Epidermal melanocyte (primary cell): ENCODE results near the gene TNFRSF1A.

Experiments
- DNase-seq: peaks from one replicate; pipeline ENCODE4 v3.0.0; 2011; ENCODE audit warnings: low spot score; ENCODE audit not compliant: insufficient read length

TNFRSF1A gene

DNA sequence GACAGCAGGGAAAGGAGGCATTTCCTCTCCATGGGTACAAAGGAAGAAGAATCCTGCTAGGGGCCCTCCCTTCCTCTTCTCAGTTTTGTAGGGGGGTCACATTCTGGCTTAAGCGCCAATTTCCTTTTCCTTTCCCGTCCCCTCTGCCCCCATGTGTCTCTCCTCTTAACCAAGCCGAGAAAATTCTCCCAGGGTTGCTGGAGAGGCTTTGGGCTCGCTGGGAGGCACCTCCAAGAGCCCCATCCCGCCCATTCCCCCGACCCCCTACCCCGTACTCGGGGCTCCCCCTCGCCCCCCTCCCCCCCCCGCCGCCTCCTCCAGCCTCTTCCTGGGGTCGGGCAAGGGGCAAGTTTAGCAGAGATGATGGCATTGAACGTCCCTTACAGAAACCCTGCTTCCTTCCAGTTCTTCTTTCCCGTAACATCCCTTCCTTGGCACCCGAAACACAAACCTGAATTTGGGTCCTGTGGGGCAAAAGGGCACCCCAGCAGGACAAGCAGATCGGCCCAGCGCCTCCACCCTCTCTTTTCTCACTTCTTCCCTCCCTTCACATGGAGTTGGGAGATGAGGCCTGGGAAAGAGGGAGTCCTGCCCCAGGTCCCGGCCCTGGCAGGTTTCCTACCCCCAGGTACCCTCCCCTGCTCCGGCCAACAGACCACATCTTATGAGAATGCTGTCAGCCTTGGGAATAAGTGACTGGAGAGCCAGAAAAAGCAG is 17.7 kb downstream of the TNFRSF1A start:
- DNase-seq, result no peak

DNA sequence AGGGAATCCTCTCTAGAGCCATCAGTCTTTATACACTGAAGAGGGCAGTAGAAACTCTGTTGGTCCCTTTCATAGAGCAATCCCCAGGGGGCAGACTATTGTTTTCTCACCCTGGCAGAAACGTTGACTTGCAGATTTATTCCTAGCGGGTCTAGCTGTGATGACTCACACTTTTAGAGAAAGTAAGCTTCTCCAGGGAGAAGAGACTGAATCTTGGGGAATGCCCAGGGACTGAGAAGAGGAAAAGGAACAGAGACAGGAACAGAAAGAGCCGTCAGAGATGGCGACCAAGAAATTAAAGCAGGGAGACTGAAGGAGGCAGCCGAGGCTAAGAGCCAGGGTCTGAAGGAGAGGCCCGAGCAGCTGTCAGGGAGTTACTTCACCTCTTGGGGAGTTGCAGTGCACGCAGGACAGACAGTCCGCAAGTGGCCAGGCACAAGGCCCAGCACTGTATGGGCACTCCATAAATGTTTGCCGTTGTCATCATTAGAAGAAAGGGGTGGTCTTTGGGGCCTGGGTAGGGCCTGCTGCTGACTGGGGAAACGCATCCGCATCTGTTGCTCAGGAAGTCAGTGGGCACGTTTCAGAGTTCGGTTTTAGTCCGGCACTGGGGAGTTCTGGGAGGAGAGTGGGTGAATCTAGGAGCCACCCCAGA is 18.4 kb downstream of the TNFRSF1A start:
- DNase-seq, result peak; percentile 92

DNA sequence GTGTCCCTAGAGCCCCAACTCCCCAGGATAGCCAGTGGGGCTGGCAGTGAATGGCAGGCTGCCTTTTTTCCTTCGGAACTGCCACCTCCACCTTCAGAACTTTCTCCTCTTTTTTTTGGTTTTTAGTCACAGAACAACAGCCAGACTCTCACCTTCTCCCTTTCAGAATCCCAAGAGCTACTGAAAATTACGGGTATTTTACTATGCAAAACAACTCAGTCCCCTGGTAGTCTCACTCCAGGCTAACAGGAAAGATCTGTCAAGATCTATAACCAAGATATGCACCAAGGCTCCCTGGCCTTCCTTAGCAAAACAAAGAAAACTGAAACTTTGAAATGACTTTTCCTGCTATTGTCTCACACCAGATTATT is 18.9 kb downstream of the TNFRSF1A start:
- no peak for DNase-seq

DNA sequence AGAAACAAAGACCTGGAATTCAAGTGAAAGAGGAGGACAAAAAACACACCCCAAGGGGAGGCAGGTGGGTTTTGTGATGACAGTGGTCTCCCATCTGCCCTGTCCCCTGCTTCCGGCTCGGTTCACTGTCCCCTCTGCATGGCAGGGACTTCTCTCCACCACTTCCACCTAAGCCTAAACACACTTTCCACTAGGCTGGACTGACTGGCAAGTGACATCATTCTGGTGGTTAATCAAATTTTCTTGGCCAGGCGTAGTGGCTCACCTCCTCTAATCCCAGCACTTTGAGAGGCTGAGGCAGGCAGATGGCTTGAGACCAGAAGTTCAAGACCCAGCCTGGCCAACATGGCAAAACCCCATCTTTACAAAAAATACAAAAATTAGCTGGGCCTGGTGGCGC is 19.5 kb downstream of the TNFRSF1A start:
- DNase-seq, result no peak

DNA sequence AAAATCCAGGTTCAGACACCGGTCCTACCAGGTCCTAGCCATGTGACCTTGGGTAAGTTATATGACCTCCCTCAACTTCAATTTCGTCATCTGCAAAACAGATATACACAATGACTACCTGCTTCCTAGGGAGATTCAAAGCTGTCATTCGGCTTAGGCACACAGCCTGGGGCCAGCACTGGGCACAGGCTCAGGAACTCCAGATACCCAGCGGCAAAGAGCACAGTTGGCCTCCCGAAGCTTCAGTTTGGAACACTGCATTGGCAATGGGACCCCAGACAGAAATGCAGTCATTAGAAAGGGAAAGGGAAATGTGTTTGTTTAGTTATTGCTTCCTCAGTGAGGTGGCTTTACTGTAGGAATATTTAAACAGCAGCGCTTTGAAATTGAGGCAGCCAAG is 20.0 kb downstream of the TNFRSF1A start:
- DNase-seq, result no peak

DNA sequence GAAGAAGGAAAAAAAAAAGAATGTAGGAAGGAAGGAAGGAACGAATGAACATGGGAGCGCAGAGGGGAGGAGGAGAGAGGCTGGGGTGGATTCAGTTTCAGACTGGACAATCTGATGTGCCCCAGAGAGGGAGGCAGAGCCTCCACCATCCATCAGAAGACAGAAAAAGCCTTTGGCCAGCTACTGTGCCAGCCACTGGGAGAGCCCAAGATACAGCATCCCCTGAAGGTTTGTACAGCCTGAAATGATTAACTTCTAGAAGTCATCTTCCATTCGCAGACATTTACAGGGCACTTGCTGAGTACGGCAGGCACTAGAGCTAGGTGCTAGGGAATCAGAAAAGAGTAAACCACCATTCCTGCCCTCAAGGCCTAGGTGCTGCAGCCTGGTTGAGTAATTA is 22.4 kb downstream of the TNFRSF1A start:
- no peak for DNase-seq

DNA sequence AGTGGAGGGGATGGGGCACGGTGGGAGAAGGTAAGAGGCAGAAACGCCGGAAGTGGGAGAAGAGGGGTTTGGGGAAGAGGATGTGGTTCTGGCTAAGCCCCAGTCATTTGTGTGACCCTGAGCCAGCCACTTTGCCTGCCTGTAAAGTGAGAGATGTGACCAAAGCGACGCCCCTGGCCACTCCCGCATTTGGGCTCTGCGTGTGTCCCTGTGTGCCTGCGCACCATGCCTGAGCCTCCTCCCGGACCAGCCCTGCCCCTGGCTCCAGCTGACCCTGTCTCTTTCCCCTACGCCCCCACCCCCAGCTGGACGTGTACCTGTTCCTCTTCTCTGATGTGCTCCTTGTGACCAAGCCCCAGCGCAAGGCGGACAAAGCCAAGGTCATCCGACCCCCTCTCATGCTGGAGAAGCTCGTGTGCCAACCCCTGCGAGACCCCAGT is 23.4 kb downstream of the TNFRSF1A start:
- no peak for DNase-seq

DNA sequence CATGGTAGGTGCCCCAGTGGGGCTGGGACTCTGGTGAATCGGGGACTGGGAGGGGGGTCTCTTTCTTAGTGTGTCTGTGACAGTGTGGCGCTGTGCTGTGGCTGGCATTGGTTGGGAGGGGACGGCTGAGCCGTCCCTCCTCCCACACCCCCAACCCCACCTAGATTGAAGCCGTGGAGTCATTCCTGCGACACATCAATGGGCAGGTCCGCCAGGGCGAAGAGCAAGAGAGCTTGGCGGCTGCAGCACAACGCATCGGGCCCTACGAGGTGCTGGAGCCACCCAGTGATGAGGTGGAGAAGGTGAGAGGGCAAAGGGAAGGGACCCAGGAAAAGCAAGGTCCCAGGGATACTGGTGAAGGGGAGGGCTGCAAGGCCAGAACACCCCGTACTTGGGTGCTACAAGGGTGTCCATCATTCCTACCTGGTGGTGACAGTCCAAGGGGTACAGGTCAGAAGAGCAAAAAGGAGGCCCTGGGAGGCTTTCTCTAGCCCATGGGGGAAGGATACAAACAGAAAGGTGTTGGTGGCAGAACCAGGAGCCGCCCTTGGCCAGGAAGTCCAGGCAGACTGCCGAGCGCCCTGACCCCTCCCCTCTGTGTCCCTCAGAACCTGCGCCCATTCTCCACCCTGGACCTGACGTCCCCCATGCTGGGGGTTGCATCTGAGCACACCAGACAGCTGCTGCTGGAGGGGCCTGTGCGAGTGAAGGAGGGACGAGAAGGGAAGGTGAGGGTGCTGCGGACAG is 24.0 kb downstream of the TNFRSF1A start:
- no peak for DNase-seq

DNA sequence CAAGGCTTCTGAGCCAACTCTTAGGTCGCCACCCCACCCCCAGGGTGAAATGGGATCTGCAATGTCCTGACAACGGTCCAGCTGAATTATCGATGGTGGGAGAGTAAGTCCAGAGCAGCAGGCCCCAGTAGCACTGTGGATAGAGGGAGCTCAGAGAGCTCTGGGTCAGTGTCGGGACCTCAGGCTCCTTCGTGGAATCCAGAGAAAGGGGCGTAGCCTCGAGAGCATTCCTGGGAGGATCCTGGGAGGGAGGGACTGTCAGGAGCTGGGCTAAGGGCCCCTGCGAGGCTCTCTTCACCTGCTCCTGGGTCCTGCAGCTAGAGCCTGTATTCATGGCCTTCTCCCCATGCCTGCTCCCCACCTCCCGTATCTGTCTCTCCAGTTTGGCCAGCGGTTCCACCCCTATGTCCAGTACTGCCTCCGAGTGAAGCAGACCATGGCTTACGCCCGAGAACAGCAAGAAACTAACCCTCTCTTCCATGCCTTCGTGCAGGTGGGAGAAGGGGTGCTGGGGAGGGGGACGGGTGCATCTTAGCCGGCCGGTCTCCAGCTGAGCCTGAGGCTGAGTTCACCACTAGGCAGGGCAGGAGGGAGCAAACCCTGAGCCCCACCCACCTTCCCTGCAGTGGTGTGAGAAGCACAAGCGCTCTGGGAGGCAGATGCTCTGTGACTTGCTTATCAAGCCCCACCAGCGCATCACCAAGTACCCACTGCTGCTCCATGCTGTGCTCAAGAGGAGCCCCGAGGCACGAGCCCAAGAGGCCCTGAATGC is 24.8 kb downstream of the TNFRSF1A start:
- DNase-seq, result no peak

DNA sequence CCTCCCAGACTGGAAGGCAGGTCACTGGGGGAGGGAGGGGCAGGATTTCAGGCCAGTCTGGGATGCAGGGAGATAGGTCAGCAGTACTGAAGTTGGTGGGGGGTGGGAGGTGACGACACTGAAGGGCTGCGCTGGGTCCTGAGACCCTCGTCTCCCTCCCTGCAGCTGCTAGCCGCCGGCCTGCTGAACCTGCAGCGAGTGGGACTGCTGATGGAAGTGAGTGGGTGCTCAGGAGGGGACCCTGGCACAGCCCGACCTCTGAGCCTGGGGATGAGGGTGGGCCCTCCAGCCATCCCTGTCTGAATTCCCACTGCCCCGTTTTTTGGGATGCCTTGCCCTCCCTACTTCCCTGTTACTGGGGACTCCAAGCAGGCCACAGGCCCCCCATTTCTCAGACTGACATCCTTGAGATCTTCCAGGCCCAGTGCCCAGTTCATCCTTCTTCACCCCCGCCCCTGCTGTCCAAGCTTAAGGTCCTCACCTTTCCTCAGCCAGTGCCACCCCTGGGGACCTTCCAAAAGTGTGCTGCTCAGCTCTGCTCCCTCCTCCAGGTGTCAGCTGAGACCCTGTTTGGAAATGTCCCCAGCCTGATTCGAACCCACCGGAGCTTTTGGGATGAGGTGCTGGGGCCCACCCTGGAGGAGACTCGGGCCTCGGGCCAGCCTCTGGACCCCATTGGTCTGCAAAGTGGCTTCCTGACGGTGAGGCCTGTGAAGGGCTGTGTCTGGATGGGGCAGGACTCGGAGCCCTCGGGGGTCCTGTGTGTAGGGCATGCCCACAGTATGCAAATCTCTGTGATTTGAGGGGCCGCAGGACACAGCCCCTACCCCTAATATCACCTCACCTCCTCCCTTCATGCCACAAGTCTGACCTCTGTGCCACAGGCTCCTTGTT is 25.9 kb downstream of the TNFRSF1A start:
- no peak for DNase-seq

DNA sequence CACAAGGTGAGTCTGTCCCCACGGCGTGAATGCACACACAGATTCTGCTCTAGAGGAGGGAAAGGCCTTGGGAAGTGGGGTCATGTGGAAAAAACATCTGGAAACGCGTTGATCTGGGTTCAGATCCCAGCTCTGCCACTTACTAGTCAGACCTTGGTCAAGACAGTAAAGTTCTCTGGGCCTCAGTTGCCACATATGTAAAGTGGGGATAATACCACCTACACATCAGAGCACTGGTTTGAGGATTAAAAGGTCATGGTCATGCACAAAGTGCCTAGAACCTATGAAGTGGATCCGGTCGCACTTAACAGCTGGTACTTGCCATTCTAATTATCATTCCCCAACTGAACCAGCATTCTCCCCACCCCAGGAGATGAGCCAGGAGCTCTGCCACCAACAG is 26.7 kb downstream of the TNFRSF1A start:
- no peak for DNase-seq

DNA sequence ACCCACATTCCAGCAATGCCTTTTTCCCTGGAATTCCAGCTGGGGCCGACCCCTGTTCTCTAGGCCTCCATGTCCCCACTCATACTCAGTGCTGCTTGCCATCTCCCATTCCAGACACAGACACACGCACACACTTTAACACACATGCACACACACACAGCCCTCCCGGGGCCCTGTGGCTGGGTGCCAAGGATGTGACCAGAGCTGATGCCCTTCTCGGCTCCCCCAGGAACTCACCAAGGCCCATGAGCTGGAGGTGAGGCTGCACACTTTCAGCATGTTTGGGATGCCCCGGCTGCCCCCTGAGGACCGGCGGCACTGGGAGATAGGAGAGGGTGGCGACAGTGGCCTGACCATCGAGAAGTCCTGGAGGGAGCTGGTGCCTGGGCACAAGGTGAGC is 27.1 kb downstream of the TNFRSF1A start:
- no peak for DNase-seq

DNA sequence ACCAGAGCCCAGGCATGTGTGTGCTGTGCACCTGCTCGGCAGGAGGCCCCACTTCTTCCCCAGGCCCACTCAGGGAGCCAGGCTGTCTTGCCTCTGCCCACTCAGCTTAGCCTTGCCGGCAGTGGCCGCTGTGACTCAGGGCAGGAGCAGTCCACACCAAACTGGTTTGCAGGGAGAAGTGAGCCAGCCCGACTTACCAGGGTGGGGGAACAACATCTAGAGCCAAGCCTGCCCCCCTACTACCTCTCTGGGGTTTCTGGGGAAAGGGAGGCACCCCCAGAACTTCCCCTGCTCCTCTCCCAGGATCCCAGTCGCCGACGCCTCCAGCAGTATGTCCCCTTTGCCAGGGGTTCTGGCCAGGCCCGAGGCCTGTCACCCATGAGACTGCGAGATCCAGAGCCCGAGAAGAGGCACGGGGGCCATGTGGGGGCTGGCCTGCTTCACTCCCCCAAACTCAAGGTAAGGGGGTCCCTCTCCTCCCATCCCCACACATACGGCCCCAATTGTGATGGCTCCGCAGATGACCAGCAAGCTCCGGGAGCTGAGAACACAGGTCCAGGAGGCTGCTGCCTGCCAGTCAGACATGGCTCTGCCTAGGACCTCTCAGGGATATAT is 28.4 kb downstream of the TNFRSF1A start:
- DNase-seq, result no peak

DNA sequence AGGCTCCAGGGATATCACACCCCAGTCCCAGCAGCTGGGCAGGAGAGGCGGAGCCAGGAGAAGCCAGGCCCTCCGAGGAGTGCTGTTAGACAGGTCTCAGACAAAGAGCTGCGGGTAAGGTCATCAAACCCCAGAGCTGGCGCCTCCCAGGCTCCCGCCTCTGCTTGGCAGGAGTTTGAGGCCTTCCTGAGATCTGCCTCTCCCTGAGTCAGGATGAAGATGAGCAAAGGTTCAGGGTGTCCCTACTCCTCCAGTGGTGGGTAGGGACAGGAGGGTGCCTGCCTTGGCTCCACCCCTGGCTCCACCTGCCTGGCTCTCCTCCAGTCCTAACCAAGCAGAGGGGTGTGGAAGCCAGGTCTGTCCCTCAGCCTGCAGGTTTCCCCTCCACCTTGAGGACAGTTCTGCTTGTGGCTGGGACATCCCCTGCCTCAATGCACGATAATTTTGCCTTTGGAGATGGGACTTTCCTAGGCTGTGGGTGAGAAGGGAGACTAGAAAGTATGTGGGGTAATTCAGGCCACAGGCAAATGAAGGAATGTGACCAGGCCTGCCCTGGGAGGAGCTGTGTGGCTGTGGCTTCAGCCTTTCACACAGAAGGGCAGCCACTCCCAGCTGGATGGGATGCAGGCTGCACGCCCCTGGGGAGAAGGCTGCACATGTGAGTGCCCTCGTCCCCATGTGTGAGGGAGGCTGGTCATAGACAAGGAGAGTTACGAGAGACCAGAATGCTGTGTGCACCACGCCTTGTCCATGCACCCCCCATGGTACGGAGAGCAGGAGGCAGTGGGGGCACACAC is 29.1 kb downstream of the TNFRSF1A start:
- no peak for DNase-seq

DNA sequence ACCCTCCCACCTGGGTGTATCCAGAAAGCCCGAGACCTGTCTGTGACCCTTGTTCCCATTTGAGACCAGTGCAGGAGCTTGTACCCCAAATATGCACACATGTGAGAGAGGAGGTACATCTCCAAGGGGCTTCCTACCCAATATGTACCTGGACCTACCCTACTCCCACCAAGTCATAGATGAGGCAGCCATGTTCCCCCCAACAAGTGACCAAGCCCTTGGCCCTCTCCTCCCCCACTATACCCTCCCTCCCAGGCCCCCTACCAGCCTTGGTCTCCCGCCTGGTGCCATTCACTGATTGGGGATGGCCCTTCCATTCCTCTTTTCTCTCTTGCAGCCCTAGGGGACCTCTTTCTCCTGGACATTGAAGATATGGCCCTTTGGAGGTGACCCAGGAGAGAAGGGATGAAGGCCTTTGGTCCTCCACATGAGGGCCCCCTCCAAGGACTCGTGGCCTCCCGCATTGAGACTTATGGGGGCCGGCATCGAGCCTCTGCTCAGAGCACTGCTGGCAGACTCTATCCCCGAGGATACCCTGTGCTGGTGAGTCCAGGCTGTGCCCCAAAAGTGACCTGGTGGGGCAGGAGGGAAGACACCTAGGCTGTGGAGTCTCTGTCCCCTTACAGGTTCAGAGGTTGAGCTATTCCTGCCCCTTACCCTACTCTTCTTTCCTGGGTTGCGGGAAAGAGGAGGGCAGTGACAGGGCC is 29.9 kb downstream of the TNFRSF1A start:
- DNase-seq, result no peak

DNA sequence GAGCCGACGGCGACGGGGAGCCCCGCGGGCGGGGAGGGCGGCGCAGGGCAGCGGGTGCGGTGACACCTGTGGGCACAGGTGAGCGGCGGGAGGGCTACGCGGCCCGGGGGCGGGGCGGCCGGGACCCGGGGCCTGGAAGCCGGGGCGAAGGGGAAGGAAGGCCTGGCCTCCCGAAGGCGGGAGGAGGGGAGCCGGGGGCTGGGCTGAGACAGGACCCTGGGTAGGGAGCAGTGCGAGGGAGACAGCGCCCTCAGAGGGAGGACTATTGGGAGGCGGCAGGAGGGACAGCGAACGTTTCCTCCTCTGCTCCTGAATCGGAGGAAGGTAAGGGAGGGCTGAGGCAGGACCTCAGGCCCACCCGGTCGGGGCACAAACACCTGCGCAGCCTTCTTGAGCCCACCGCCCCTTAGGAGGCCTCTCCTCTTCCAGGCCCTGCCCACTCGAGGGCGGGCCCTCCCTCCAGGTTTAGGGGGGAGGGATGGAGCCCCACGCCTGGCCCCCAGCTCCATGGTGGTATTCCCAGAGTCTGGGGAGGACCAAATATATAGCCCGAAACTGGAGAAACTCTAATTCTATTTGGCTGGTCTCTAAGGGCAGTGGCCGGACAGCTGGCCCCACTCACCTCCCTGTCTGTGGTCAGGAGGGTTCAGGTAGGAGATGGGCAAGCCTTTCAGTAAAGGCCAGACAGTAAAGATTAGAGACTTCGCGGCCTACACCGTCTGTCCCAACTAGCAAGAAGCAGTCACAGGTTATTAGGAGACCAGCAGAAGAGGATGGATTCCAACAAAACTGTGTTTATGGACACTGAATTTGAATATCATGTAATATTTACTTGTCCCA is 30.9 kb downstream of the TNFRSF1A start:
- no peak for DNase-seq

DNA sequence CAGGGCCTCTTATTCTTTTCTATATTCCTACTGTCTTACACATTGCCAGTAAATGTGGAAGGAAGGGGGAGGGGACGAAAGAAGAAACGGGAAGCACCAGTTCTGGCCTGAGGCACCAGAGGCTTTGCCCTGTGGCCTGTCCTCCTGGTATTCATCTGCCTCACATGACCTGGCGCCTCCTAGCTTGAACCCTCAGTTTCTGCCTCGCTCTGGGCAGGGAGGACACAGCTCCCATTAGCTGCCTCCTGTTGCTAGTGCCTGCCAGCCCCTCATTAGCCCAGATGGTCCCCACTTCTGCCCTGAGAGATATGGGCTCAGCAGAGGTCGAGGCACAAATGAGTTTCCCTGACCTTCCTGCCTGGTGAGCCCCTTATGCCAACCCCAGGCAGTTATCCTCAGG is 34.3 kb downstream of the TNFRSF1A start:
- DNase-seq, result no peak

DNA sequence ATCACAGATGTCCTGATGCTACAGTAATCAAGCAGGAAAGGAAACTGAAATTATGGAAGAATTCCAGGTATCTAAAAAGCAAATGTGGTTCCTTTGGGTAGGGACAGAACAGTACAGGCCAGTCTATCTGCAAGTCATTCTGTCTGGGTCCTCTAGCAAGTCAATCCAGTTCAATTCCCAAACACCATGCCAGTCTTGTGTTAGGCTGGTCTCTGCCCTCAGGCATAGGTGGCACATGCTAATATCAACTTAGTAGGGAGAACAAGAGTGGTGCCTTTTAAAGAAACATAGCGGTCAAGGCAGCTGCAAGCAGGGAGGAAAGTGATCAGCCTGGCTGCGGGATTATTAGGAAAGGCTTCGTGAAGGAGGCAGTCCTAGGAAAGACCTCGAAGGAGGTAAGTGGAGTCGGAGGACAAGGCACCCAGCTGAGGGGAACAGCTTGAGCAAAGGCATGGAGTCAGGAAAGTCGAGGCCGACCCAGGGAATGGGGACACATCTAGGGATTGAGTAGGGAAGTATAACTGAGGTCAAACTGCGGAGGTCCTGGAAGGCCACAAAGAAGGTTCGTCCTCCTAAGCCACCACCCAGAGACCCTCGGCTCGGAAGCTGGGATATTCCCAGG is 35.2 kb downstream of the TNFRSF1A start:
- DNase-seq, result no peak
